Skeletal muscle tissue (tissue), 4 donors: ENCODE results near the gene ZNF525. TPM values are rescaled to one million over a fixed set of nuclear protein-coding genes. Genes with fewer than 3 reads are reported as not detected.

Experiments
- H3K27ac ChIP-seq: one replicate; pipeline ENCODE4 v1.7.0; 2013; ENCODE audit warnings: mild to moderate bottlenecking, low read depth, low read length, inconsistent platforms
- H3K27me3 ChIP-seq, 3 donors: one replicate each; pipeline ENCODE4 v1.7.0; 2013; ENCODE audit warnings: low read length in 3 of 3; ENCODE audit not compliant: control insufficient read depth in 3 of 3, insufficient read depth in 3 of 3
- H3K36me3 ChIP-seq, 3 donors: one replicate each; pipeline ENCODE4 v1.7.0; 2013; ENCODE audit warnings: low read length in 3 of 3; ENCODE audit not compliant: control insufficient read depth in 3 of 3, insufficient read depth in 3 of 3
- H3K4me1 ChIP-seq, 3 donors: one replicate each; pipeline ENCODE4 v1.7.0; 2013; ENCODE audit warnings: low read length in 3 of 3, mild to moderate bottlenecking in 3 of 3; ENCODE audit not compliant: control insufficient read depth in 3 of 3, insufficient read depth in 3 of 3
- H3K4me3 ChIP-seq, 3 donors: one replicate each; pipeline ENCODE4 v1.7.0; 2013; ENCODE audit warnings: low read length in 3 of 3
- H3K9ac ChIP-seq, 3 donors: one replicate each; pipeline ENCODE4 v1.7.0; 2013; ENCODE audit warnings: low read length in 3 of 3, mild to moderate bottlenecking in 3 of 3, moderate library complexity in 2 of 3, low read depth in 1 of 3
- H3K9me3 ChIP-seq, 3 donors: one replicate each; pipeline ENCODE4 v1.7.0; 2013; ENCODE audit warnings: low read length in 3 of 3; ENCODE audit not compliant: control insufficient read depth in 3 of 3
- total RNA-seq: library from RNA; depleted of rRNA; stranded (reverse); fragments of >200 nt; gene quantifications from one replicate; pipeline ENCODE4 v1.2.3, GENCODE V29; 2014
- donor health status: Osteomylitis.

The ZNF525 gene
- total RNA-seq, 1 donor from 2014 or later, result 7.8 TPM

- Histone ChIP-seq H3K9me3 (no peaks in the 10 kb centered on the region), H3K36me3 (no peaks in the 10 kb centered on the region), H3K27me3 (no peaks in the 10 kb centered on the region), H3K9ac (peak overlapping the region; percentile 45 to 65 (median 64)), H3K4me1 (peaks cover 0 to 5% (median 0%) of the 10 kb centered on the region in 3 donors), H3K4me3 (peak overlapping the region; percentile 64 to 76 (median 74)), H3K27ac (no peak overlapping the region)
Observed at GRCh38 chr19:53365899-53366493, 491 bp downstream of the ZNF525 start.

DNA sequence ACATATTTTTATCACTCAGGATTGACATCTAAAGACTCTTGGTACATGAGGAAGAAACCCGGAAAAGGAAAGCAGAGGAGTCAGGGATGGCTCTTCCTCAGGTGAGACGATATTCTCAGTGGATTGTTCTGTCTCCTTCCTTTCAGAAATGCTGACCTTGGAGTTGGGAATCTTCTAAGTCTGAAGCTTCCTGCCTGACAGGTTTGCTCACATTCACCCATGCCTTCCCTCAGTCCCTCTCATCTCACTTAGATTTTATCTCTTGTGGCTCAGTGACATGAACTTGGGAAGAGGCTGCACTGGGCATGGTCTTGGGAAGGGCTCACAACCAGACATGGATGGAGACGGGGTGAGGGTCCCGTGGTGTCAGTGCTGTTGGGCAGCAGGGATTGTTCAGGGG lies 6.7 kb downstream of the ZNF525 start:
- H3K9ac ChIP-seq, result no peak overlapping the region
- H3K27me3 ChIP-seq, result no peaks in the 10 kb centered on the region
- H3K36me3 ChIP-seq, result peaks cover 0 to 14% (median 0%) of the 10 kb centered on the region in 3 donors
- no peak overlapping the region for H3K27ac ChIP-seq
- H3K9me3 ChIP-seq, result no peaks in the 10 kb centered on the region
- no peaks in the 10 kb centered on the region for H3K4me1 ChIP-seq
- no peak overlapping the region for H3K4me3 ChIP-seq

DNA sequence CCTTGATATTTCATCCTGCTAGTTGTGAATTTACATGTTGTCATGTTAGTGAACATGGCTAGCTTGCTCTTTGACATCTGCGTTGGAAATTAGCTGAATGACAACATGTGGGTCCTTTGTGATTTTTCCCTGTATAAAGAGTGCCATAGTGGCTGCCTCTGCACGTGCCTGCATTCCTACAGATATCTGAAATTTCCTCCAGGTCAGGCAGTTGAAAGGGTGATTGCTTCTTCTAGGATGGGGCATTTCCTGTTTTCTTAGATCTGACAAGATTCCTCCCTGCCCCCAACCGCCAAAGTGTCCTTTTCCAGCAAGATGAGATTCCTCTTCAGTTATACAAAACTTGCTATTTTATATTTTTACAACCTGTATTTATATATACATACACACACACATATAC lies 8.8 kb downstream of the ZNF525 start:
- Histone ChIP-seq H3K27me3 (no peaks in the 10 kb centered on the region), H3K27ac (no peak overlapping the region), H3K4me3 (no peak overlapping the region), H3K9ac (no peak overlapping the region), H3K9me3 (no peaks in the 10 kb centered on the region), H3K36me3 (peaks cover 0 to 14% (median 0%) of the 10 kb centered on the region in 3 donors), H3K4me1 (no peaks in the 10 kb centered on the region)

DNA sequence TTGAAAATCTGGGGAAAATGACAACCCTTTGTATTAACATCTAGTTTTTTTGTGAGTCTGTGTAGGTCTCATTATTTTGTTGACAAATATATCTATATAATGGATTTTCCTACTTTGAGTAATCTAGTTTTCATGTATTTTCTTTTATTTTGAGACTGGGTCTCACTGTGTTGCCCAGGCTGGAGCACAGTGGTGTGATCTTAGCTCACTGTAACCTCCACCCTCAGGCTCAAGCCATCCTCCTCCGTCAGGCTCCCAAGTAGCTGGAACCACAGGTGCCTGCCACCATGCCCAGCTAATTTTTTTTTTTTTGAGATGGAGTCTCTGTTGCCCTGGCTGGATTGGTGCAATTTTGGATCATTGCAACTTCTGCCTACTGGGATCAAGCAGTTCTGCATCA lies 9.2 kb downstream of the ZNF525 start:
- Histone ChIP-seq H3K27me3 (no peaks in the 10 kb centered on the region), H3K4me3 (no peak overlapping the region), H3K9me3 (no peaks in the 10 kb centered on the region), H3K4me1 (no peaks in the 10 kb centered on the region), H3K36me3 (peaks cover 0 to 19% (median 0%) of the 10 kb centered on the region in 3 donors), H3K9ac (no peak overlapping the region), H3K27ac (no peak overlapping the region)

DNA sequence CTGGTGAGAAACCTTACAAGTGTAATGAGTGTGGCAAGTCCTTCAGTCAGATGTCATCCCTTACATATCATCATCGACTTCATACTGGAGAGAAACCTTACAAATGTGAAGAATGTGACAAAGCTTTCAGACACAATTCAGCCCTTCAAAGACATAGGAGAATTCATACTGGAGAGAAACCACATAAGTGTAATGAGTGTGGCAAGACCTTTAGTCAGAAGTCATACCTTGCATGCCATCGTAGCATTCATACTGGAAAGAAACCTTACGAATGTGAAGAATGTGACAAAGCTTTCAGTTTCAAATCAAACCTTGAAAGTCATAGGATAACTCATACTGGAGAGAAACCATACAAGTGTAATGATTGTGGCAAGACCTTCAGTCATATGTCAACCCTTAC lies 15.9 kb downstream of the ZNF525 start:
- H3K9ac ChIP-seq, result no peak overlapping the region
- no peak overlapping the region for H3K4me3 ChIP-seq
- peaks cover 3 to 10% (median 9%) of the 10 kb centered on the region in 3 donors for H3K9me3 ChIP-seq
- H3K4me1 ChIP-seq, result no peaks in the 10 kb centered on the region
- H3K36me3 ChIP-seq, result peaks cover 0 to 11% (median 6%) of the 10 kb centered on the region in 3 donors
- no peak overlapping the region for H3K27ac ChIP-seq
- H3K27me3 ChIP-seq, result no peaks in the 10 kb centered on the region

- H3K4me1 ChIP-seq, result no peaks in the 10 kb centered on the region
- H3K9ac ChIP-seq, result no peak overlapping the region
- peaks cover 0 to 8% (median 7%) of the 10 kb centered on the region in 3 donors for H3K27me3 ChIP-seq
- peaks cover 2 to 7% (median 6%) of the 10 kb centered on the region in 3 donors for H3K9me3 ChIP-seq
- no peak overlapping the region for H3K4me3 ChIP-seq
- H3K36me3 ChIP-seq, result peaks cover 0 to 1% (median 0%) of the 10 kb centered on the region in 3 donors
- no peak overlapping the region for H3K27ac ChIP-seq
Observed at GRCh38 chr19:53388168-53388567, 22.7 kb downstream of the ZNF525 start.

DNA sequence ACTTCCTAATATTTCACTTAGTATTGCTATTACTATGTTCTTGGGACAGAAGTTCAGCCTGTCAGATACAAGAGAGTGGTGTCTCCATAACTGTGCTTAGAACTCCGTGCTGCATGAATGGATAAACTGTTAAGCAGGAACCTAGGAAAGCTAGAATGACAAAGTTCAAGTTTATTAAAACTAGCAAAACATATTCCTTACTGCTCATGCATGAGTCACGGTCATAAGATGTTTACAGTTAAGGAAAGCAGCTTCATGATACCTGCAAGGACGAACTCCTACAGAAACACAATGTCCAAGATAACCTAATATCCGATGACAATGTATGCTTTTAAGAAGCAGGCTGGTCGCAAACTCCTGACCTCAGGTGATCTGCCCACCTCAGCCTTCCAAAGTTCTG lies 23.4 kb downstream of the ZNF525 start:
- peaks cover 0 to 8% (median 7%) of the 10 kb centered on the region in 3 donors for H3K27me3 ChIP-seq
- no peak overlapping the region for H3K27ac ChIP-seq
- H3K4me1 ChIP-seq, result no peaks in the 10 kb centered on the region

GRCh38 chr19:53389571-53389970 lies 24.1 kb downstream of the ZNF525 start:
- peak overlapping the region in 1 of 3 donors; percentile 30 for H3K4me3 ChIP-seq
- H3K36me3 ChIP-seq, result peaks cover 0 to 1% (median 0%) of the 10 kb centered on the region in 3 donors
- H3K9me3 ChIP-seq, result peaks cover 0 to 4% (median 1%) of the 10 kb centered on the region in 3 donors
- no peak overlapping the region for H3K27ac ChIP-seq
- H3K27me3 ChIP-seq, result peaks cover 0 to 8% (median 7%) of the 10 kb centered on the region in 3 donors
- no peak overlapping the region for H3K9ac ChIP-seq
- peaks cover 3 to 6% (median 4%) of the 10 kb centered on the region in 3 donors for H3K4me1 ChIP-seq

More for the DNA sequence above, 23.4 kb downstream of the ZNF525 start:
- H3K9me3 ChIP-seq, result peaks cover 1 to 4% (median 3%) of the 10 kb centered on the region in 3 donors
- H3K9ac ChIP-seq, result no peak overlapping the region
- peaks cover 0 to 1% (median 0%) of the 10 kb centered on the region in 3 donors for H3K36me3 ChIP-seq
- no peak overlapping the region for H3K4me3 ChIP-seq

DNA sequence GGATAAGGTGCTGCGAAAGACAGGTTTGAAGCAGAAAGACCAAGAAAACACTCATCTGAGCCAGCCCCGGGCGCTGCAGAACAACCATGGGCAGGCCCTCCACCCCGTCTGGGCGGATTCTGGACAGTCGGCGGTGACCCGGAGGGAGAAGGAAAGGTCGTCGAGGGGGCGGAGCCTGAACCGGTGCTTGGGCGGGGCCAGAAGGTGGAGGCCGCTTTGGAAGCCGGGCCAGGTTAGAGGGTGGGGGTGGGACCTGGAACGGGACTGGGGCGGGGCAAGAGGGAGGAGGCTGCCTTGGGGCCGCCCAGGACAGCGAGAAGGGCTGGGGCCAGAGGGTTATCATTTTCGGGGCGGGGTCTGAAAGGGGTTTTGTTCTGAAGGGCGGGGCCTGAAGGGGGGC lies 24.5 kb downstream of the ZNF525 start:
- Histone ChIP-seq H3K27ac (no peak overlapping the region), H3K36me3 (peaks cover 0 to 1% (median 0%) of the 10 kb centered on the region in 3 donors), H3K4me1 (peaks cover 4 to 8% (median 7%) of the 10 kb centered on the region in 3 donors), H3K9me3 (peaks cover 0 to 4% (median 0%) of the 10 kb centered on the region in 3 donors), H3K4me3 (peak overlapping the region in 1 of 3 donors; percentile 30), H3K9ac (no peak overlapping the region), H3K27me3 (peaks cover 0 to 8% (median 7%) of the 10 kb centered on the region in 3 donors)

- peaks cover 0 to 4% (median 2%) of the 10 kb centered on the region in 3 donors for H3K36me3 ChIP-seq
- peaks cover 9 to 16% (median 11%) of the 10 kb centered on the region in 3 donors for H3K4me1 ChIP-seq
- peak overlapping the region; percentile 64 for H3K27ac ChIP-seq
- H3K4me3 ChIP-seq, result peak overlapping the region; percentile 82 to 88 (median 85)
- peak overlapping the region; percentile 71 to 84 (median 81) for H3K9ac ChIP-seq
- H3K9me3 ChIP-seq, result peaks cover 0 to 3% (median 0%) of the 10 kb centered on the region in 3 donors
- H3K27me3 ChIP-seq, result peaks cover 0 to 7% (median 4%) of the 10 kb centered on the region in 3 donors
Observed at GRCh38 chr19:53394522-53394973, 29.0 kb downstream of the ZNF525 start.
